CD4-positive, alpha-beta memory T cell (primary cell): ENCODE results near the gene RASGRP4. TPM values are rescaled to one million over a fixed set of nuclear protein-coding genes. Genes with fewer than 3 reads are reported as not detected.

ENCODE experiments used
- CTCF ChIA-PET: fragments of 350-600 bp; sonication (Branson Sonifier 250); formaldehyde crosslinking; loops from one replicate; lab custom pipeline; 2021; ENCODE audit warnings: inconsistent platforms; ENCODE audit not compliant: partially characterized antibody; lab: Charles Lee
- POLR2A ChIA-PET: fragments of 350-600 bp; sonication (Branson Sonifier 250); formaldehyde crosslinking; loops from one replicate; lab custom pipeline; 2021; ENCODE audit not compliant: partially characterized antibody; lab: Charles Lee
- DNase-seq, 5 donors: peaks; one replicate each; pipeline versions ENCODE4 v3.0.0 to v3.0.0-alpha.2; 2020 to 2022; ENCODE audit warnings: mixed read lengths in 1 of 5
- H3K27ac ChIP-seq: one replicate; pipeline ENCODE4 v1.7.0; 2013; ENCODE audit warnings: low read depth, low read length
- H3K27me3 ChIP-seq: 2 replicates; pipeline ENCODE4 v1.7.0; 2013; ENCODE audit warnings: mild to moderate bottlenecking, low read length, moderate library complexity; ENCODE audit not compliant: insufficient read depth
- H3K36me3 ChIP-seq: 2 replicates; pipeline ENCODE4 v1.7.0; 2013; ENCODE audit warnings: mild to moderate bottlenecking, low read length, moderate library complexity; ENCODE audit not compliant: insufficient read depth
- H3K4me1 ChIP-seq: 2 replicates; pipeline ENCODE4 v1.7.0; 2013; ENCODE audit warnings: mild to moderate bottlenecking, low read length, moderate library complexity; ENCODE audit not compliant: insufficient read depth
- H3K4me3 ChIP-seq, 2 donors: one replicate each; pipeline ENCODE4 v1.7.0; 2013; ENCODE audit warnings: low read length in 2 of 2, mild to moderate bottlenecking in 1 of 2
- H3K9me3 ChIP-seq, 2 donors: one replicate each; pipeline ENCODE4 v1.7.0; 2013; ENCODE audit warnings: low read length in 2 of 2, control low read depth in 1 of 2; ENCODE audit not compliant: control insufficient read depth in 1 of 2
- H3K27ac Mint-ChIP-seq, 7 donors: one replicate each; pipeline ENCODE4 v1.8.0; 2020 to 2021; ENCODE audit warnings: mixed read lengths in 7 of 7, mild to moderate bottlenecking in 6 of 7, inconsistent platforms in 3 of 7, moderate library complexity in 3 of 7
- H3K27me3 Mint-ChIP-seq, 2 donors: one replicate each; pipeline ENCODE4 v1.8.0; 2020 to 2021; ENCODE audit warnings: mixed read lengths in 2 of 2
- H3K36me3 Mint-ChIP-seq, 2 donors: one replicate each; pipeline ENCODE4 v1.8.0; 2020 to 2021; ENCODE audit warnings: mixed read lengths in 2 of 2, inconsistent platforms in 1 of 2, mild to moderate bottlenecking in 1 of 2
- H3K4me1 Mint-ChIP-seq, 4 donors: one replicate each; pipeline ENCODE4 v1.8.0; 2020 to 2021; ENCODE audit warnings: mixed read lengths in 4 of 4, mild to moderate bottlenecking in 1 of 4
- H3K4me3 Mint-ChIP-seq, 8 donors: one replicate each; pipeline ENCODE4 v1.8.0; 2020 to 2021; ENCODE audit warnings: mixed read lengths in 8 of 8, mild to moderate bottlenecking in 7 of 8, moderate library complexity in 6 of 8, inconsistent platforms in 3 of 8
- H3K9me3 Mint-ChIP-seq, 8 donors: one replicate each; pipeline ENCODE4 v1.8.0; 2020 to 2021; ENCODE audit warnings: mixed read lengths in 8 of 8, mild to moderate bottlenecking in 5 of 8, inconsistent platforms in 3 of 8, moderate library complexity in 1 of 8
- intact Hi-C: fragments of 100-400 bp; cut with micrococcal nuclease; formaldehyde crosslinking; loops from one replicate; pipeline ENCODE4 v1.15.1; 2023
- polyA plus RNA-seq, 2 donors: library from polyadenylated mRNA; unstranded; fragments of 300-500 nt; fragmentation: Illumina TruSeq; gene quantifications; one replicate each; pipeline ENCODE4 v1.2.3, GENCODE V29; 2021
- total RNA-seq, 2 experiments: library from RNA; stranded (reverse); gene quantifications; one replicate each; pipeline ENCODE4 v1.2.3, GENCODE V29; 2021

The RASGRP4 gene
- total and polyA plus RNA-seq, 4 experiments from 2014 or later: 0.06 to 0.33 (median 0.31) TPM; not detected in 1

DNA sequence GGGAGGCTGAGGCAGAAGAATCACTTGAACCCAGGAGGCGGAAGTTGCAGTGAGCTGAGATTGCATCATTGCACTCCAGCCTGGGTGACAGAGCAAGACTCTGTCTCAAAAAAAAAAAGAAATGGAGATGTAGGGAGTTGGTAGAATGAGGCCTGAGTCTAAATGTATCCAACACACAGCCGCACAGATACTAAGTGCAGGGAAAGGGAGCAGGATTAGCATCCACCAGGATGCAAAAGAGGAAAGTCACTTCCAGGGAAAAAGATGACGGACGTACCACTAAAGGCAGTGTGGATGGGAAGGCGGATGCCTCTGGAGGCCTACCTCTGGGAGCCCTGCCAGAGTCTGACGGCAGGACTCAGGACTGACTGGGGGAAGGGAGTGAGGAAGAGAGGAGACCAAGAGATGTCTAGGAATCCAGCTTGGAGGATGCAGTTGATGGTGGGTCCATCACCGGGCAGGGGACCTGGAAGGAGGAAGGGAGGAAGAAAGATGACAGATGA lies 16.3 kb downstream of the RASGRP4 start:
- no peak overlapping the region for H3K4me3 ChIP-seq
- no peak overlapping the region for H3K27ac ChIP-seq
- no peaks in the 10 kb centered on the region for H3K27me3 ChIP-seq
- Mint-ChIP-seq H3K27me3 (no peaks in the 10 kb centered on the region), H3K9me3 (peaks cover 0 to 3% (median 0%) of the 10 kb centered on the region in 8 donors), H3K36me3 (peaks cover 5 to 13% of the 10 kb centered on the region in 2 donors), H3K4me3 (no peak overlapping the region), H3K27ac (peak overlapping the region in 4 of 7 donors; percentile 17 to 88 (median 29)), H3K4me1 (peaks cover 0 to 3% (median under 1%) of the 10 kb centered on the region in 4 donors)
- peaks cover 6% of the 10 kb centered on the region for H3K4me1 ChIP-seq
- ChIA-PET POLR2A (interaction anchor here (1.1 kb wide), 1 partner anchor 14 kb away, joined by 3 read pairs; no protein-coding TSS in a partner anchor), CTCF (no interaction called here)
- intact Hi-C loops: no loop called here
- H3K9me3 ChIP-seq: no peaks in the 10 kb centered on the region
- DNase-seq: no peak
- peaks cover 4% of the 10 kb centered on the region for H3K36me3 ChIP-seq

DNA sequence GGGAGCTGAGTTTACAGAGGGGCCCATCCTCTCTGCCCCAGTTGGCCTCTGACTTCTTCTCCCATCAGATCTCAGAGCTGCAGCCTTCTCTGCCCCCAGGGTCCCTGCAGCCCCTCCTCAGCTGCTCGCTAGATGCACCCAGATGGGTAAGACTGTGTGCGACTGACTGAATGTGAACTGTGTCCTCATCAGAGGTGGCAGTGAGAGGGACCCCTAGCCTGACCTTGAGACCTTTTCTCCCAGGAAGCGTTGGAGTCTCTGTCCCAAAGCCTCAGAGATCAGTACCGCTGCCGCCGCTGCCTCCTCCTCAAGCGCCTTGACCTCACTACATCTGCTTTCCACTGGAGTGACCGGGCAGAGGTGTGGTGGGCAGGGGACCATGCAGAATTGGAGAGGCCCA lies 20.7 kb downstream of the RASGRP4 start:
- H3K4me3 Mint-ChIP-seq: peak overlapping the region in 5 of 8 donors; percentile 8 to 95 (median 39)
- H3K27ac Mint-ChIP-seq: peak overlapping the region in 4 of 7 donors; percentile 19 to 73 (median 61)
- no peak for DNase-seq
- H3K36me3 ChIP-seq: peaks cover 4% of the 10 kb centered on the region
- peaks cover 0 to 3% (median 0%) of the 10 kb centered on the region in 8 donors for H3K9me3 Mint-ChIP-seq
- H3K4me1 Mint-ChIP-seq: peaks cover 2 to 17% (median 13%) of the 10 kb centered on the region in 4 donors
- peaks cover 15% of the 10 kb centered on the region for H3K4me1 ChIP-seq
- H3K36me3 Mint-ChIP-seq: peaks cover 5 to 17% of the 10 kb centered on the region in 2 donors
- ChIA-PET POLR2A (interaction anchor here (3.4 to 4.5 kb wide), 2 partner anchors 11 to 31 kb away, joined by 39 to 77 read pairs; partner anchors contain the start of gene PSMD8), CTCF (interaction anchor here (0.9 to 4.1 kb wide), 6 partner anchors 30 to 525 kb away, joined by 3 to 47 read pairs (median 17); partner anchors contain the start of genes MRPS12, PSMD8 and SARS2)
- no peak overlapping the region for H3K27ac ChIP-seq
- H3K27me3 ChIP-seq: no peaks in the 10 kb centered on the region
- intact Hi-C loops: no loop called here
- H3K9me3 ChIP-seq: no peaks in the 10 kb centered on the region
- no peak overlapping the region for H3K4me3 ChIP-seq
- H3K27me3 Mint-ChIP-seq: no peaks in the 10 kb centered on the region

DNA sequence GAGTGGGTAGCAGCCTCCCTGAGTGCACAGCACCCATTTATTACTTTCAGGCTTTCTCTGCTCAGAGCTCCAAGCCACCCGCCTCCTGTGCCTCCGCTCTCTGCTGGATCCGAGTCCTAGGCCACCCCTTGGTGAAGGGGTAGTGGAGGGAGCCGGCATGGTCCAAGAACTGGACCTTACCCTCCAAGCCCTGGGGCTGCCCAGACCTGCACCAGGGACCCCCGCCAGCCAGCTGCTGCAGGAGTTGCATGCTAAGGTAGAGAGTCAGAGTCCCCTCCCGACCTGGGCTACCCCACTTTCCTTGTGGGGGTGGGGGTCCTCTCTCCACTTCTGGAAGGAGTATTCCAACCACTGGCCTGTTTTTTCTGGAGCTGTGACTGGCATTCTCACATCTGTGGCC lies 21.2 kb downstream of the RASGRP4 start:
- POLR2A ChIA-PET: interaction anchor here (3.4 to 4.5 kb wide), 2 partner anchors 10 to 30 kb away, joined by 39 to 77 read pairs; partner anchors contain the start of gene PSMD8
- intact Hi-C loops: loop anchor here (5.0 kb wide), 1 partner anchor 327 kb away; no protein-coding TSS in a partner anchor
- peak overlapping the region in 5 of 7 donors; percentile 42 to 73 (median 61) for H3K27ac Mint-ChIP-seq

DNA sequence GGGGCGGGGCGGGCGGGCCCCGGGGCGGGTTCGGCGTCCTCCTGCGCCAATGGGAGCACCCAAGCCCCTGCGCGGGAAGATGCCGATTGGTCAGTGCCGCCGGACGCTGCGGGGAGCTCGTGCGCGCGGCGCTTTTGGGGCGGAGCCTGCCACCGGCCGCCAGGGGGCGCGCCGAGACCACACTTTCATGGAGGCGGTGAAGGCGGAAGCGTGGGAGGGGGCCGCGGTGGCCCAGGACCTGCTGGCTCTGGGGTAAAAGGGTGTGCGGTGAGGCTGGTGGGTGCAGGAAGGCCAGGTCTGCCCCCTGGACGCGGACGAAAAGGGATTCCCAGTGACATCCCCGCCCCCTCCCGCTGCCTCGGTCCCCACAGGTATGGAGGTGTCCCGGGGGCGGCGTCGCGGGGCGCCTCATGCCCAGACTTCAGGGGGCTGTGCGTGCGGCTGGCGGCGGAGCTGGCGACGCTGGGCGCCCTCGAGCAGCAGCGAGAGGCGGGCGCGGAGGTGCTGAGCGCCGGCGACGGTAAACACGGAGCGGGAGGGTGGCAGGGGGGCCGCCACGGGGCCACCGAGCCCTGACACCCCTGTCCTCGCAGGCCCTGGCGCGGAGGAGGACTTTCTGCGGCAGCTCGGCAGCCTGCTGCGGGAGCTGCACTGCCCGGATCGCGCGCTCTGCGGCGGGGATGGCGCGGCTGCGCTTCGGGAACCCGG lies 22.9 kb downstream of the RASGRP4 start, which contains the start of gene FAM98C:
Gene FAM98C (plus strand): TSS at position 127 of the 708 bp plus-strand sequence. CDS start 61 bp downstream, at position 188.
- CTCF ChIA-PET: interaction anchor here (0.6 to 4.1 kb wide), 60 partner anchors 9 to 676 kb away, joined by 3 to 47 read pairs (median 5); partner anchors contain the start of genes ACTN4, ECH1, EIF3K and GGN
- Histone ChIP-seq H3K27me3 (no peaks in the 10 kb centered on the region), H3K27ac (peak within 1 kb of the TSS; percentile 77), H3K4me1 (peaks cover 15% of the 10 kb centered on the region), H3K9me3 (no peaks in the 10 kb centered on the region), H3K36me3 (peaks cover 4% of the 10 kb centered on the region), H3K4me3 (peak within 1 kb of the TSS; percentile 52 to 94)
- peaks cover 2 to 17% (median 13%) of the 10 kb centered on the region in 4 donors for H3K4me1 Mint-ChIP-seq
- intact Hi-C loops: loop anchor here (1.0 to 5.0 kb wide), 11 partner anchors 15 to 549 kb away; partner anchors contain the start of genes CATSPERG, EIF3K, GGN and MRPS12
- H3K27ac Mint-ChIP-seq: peak within 1 kb of the TSS; percentile 88 to 97 (median 96)
- no peaks in the 10 kb centered on the region for H3K9me3 Mint-ChIP-seq
- H3K36me3 Mint-ChIP-seq: peaks cover 5 to 14% of the 10 kb centered on the region in 2 donors
- H3K4me3 Mint-ChIP-seq: peak within 1 kb of the TSS; percentile 89 to 95 (median 90)
- H3K27me3 Mint-ChIP-seq: no peaks in the 10 kb centered on the region
- peak; percentile 97 to 99 (median 98) for DNase-seq
- POLR2A ChIA-PET: interaction anchor here (0.6 to 4.5 kb wide), 42 partner anchors 9 to 987 kb away, joined by 3 to 77 read pairs (median 5); partner anchors contain the start of genes ACTN4, CATSPERG, ECH1 and EIF3K

More for the DNA sequence above, 21.2 kb downstream of the RASGRP4 start:
- Histone ChIP-seq H3K27ac (no peak overlapping the region), H3K4me1 (peaks cover 15% of the 10 kb centered on the region), H3K36me3 (peaks cover 4% of the 10 kb centered on the region), H3K4me3 (no peak overlapping the region), H3K27me3 (no peaks in the 10 kb centered on the region), H3K9me3 (no peaks in the 10 kb centered on the region)
- CTCF ChIA-PET: interaction anchor here (0.9 to 4.1 kb wide), 7 partner anchors 30 to 526 kb away, joined by 3 to 47 read pairs (median 31); partner anchors contain the start of genes MRPS12, PSMD8 and SARS2
- peaks cover 2 to 17% (median 13%) of the 10 kb centered on the region in 4 donors for H3K4me1 Mint-ChIP-seq
- H3K4me3 Mint-ChIP-seq: peak overlapping the region; percentile 55 to 95 (median 90)
- no peak for DNase-seq
- no peaks in the 10 kb centered on the region for H3K27me3 Mint-ChIP-seq
- peaks cover 0 to 3% (median 0%) of the 10 kb centered on the region in 8 donors for H3K9me3 Mint-ChIP-seq
- H3K36me3 Mint-ChIP-seq: peaks cover 5 to 17% of the 10 kb centered on the region in 2 donors

DNA sequence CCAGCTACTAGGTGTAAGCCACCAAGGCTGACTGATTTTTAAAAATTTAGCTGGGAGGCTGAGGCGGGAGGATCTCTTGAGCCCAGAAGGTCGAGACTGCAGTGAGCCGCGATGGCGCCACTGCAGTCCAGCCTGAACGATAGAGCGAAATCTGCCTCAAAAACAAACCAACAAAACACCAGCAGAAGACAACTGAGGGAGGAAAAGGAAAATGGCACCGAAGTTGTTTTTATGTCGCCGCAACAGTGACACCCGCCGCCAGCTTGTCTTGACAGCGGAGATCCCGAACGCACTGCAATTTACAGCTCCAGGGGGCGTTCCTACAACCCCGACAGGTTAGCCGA lies 23.4 kb downstream of the RASGRP4 start:
- ChIA-PET CTCF (interaction anchor here (0.6 to 4.1 kb wide), 58 partner anchors 8 to 677 kb away, joined by 3 to 47 read pairs (median 5); partner anchors contain the start of genes ACTN4, ECH1, EIF3K and GGN), POLR2A (interaction anchor here (0.6 to 4.5 kb wide), 39 partner anchors 8 to 987 kb away, joined by 3 to 77 read pairs (median 5); partner anchors contain the start of genes ACTN4, CATSPERG, ECH1 and EIF3K)
- intact Hi-C loops: loop anchor here (1.0 to 5.0 kb wide), 5 partner anchors 28 to 468 kb away; partner anchors contain the start of genes EIF3K and PSMD8
- Mint-ChIP-seq H3K9me3 (no peaks in the 10 kb centered on the region), H3K36me3 (peaks cover 5 to 14% of the 10 kb centered on the region in 2 donors), H3K27me3 (no peaks in the 10 kb centered on the region), H3K27ac (peak overlapping the region; percentile 88 to 97 (median 96)), H3K4me3 (peak overlapping the region; percentile 89 to 95 (median 90)), H3K4me1 (peaks cover 2 to 17% (median 13%) of the 10 kb centered on the region in 4 donors)
- peaks cover 4% of the 10 kb centered on the region for H3K36me3 ChIP-seq
- DNase-seq: no peak
- peaks cover 15% of the 10 kb centered on the region for H3K4me1 ChIP-seq
- peak overlapping the region; percentile 61 for H3K27ac ChIP-seq
- H3K27me3 ChIP-seq: no peaks in the 10 kb centered on the region
- H3K9me3 ChIP-seq: no peaks in the 10 kb centered on the region
- H3K4me3 ChIP-seq: peak overlapping the region in 1 of 2 donors; percentile 71

DNA sequence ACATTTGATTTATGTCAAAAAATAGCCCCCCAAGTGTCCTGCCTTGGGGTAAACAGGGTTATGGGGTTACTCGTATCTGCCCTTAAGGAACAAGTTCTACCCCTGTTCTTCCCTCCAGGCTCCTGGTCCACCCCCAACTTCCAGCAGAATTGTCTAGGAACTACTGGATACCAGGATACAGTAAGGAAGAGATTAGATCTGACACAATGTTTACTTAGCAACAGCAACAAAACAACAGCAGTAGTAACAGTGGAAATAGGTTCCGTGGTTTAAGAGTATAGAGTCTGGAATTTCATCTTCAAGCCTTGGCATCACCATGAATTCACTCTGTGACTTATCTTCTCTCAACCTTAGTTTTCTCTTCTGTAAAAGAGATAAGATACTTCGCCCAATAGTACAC lies 24.9 kb downstream of the RASGRP4 start:
- Mint-ChIP-seq H3K4me1 (peaks cover 8 to 30% (median 21%) of the 10 kb centered on the region in 4 donors), H3K4me3 (peak overlapping the region in 1 of 8 donors; percentile 22), H3K36me3 (peaks cover 0 to 10% of the 10 kb centered on the region in 2 donors), H3K9me3 (no peaks in the 10 kb centered on the region), H3K27ac (peak overlapping the region in 3 of 7 donors; percentile 11 to 88 (median 35)), H3K27me3 (no peaks in the 10 kb centered on the region)
- intact Hi-C loops: loop anchor here (5.0 kb wide), 1 partner anchor 331 kb away; no protein-coding TSS in a partner anchor
- peaks cover 23% of the 10 kb centered on the region for H3K4me1 ChIP-seq
- ChIA-PET POLR2A (interaction anchor here (1.3 to 4.5 kb wide), 3 partner anchors 13 to 529 kb away, joined by 5 to 77 read pairs (median 28); partner anchors contain the start of genes GGN, MRPS12, PSMD8 and SARS2), CTCF (interaction anchor here (1.5 kb wide), 1 partner anchor 529 kb away, joined by 8 read pairs; the partner anchor contains the start of genes MRPS12 and SARS2)
- no peak overlapping the region for H3K27ac ChIP-seq
- H3K9me3 ChIP-seq: no peaks in the 10 kb centered on the region
- H3K27me3 ChIP-seq: no peaks in the 10 kb centered on the region
- no peaks in the 10 kb centered on the region for H3K36me3 ChIP-seq
- no peak overlapping the region for H3K4me3 ChIP-seq
- DNase-seq: no peak
